HG02938 (cell line): Measurements from ENCODE around the gene HEXA.

Experiments
- ATAC-seq: cut with Tn5 transposase; IDR thresholded peaks from one replicate; pipeline ENCODE4 v1.9.1; 2021; ENCODE audit warnings: mild to moderate bottlenecking, moderate library complexity; ENCODE audit not compliant: unreplicated experiment

HEXA gene

DNA sequence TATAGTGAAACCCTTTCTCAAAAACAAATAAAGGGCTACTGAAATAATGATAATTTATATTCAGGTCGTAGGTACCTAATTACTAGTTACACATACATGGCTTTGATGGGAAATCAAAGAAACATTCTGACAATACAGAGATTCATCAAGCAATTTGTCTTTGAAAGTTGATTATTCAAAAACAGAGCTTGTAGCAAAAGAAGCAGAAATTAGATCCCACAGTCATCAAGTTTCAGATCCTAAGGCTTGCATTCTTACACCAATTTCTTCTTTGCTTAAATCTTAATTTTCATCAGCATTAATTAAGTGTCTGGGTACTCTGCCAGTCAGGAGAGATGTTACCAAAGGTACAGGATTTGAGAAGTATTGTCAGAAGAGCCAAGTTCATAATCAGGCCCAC, 1.5 kb upstream of the HEXA start:
- no peak for ATAC-seq

GRCh38 chr15:72375501-72375845, 341 bp downstream of the HEXA start:
- ATAC-seq, result peak; percentile 42

- no peak for ATAC-seq
Observed at GRCh38 chr15:72372361-72372760, 3.5 kb downstream of the HEXA start.

DNA sequence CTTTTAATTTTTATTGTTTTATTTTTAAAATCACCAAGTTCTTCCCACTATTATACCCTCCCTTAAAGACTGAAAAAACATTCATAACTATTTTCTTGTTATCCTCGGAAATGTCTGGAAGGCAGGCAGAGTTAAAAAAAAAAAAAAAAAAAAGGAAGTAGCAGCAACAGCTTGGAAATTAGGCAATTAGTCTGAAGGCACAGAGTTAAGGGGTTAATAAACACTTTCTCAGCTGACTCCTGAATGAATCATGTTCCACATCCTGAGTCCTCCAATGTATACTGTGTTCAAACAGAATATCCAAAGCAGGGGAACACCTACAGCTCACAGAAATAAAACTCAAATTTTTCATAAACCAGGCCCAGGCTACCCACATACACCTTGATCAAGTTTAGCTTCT, 5.8 kb downstream of the HEXA start:
- no peak for ATAC-seq

- ATAC-seq, result no peak
Observed at GRCh38 chr15:72368899-72369298, 6.9 kb downstream of the HEXA start.

DNA sequence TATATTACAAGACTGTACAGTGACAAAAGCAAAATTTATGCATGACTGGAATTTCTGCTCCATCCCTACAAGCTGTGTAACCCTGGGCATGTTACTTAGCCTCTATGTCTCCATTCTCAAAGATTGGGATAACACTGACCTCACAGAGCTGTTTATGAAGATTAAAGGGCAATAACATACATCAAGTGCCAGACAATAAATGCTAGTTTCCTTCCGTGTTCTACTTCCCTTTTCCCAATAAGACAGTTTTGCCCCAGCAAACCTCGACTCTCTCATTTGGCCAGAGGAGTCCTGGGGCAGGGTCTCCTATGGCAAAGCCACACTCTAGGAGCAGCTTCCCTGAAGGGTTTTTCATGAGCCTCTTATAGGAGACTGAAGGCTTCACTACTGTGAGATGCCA, 7.5 kb downstream of the HEXA start:
- no peak for ATAC-seq

- peak; percentile 92 for ATAC-seq
Observed at GRCh38 chr15:72365844-72366243, 10.0 kb downstream of the HEXA start.

- ATAC-seq, result no peak
Observed at GRCh38 chr15:72361176-72361575, 14.6 kb downstream of the HEXA start.

GRCh38 chr15:72358650-72359171, 17.1 kb downstream of the HEXA start:
- ATAC-seq, result no peak

GRCh38 chr15:72358121-72358520, 17.7 kb downstream of the HEXA start:
- no peak for ATAC-seq

DNA sequence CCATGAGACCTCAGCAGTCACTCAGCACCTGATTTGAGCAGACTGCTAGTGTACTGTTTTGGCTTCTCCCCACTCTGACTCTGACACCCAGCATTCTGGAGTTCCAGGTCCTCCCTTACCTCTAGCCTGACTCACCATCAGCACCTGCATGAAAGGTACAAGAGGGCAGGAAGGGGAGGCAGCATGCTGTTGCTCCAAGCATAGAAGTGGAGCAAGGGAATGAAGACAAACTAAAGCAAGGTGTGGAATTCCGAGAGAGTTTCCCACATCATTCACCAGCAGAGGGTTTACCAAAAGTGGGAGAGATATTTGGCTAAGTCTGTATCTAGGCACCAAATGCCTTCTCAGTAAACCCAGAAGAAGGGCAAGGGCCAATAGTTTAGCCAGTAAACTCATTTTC, 21.3 kb downstream of the HEXA start:
- ATAC-seq, result no peak

DNA sequence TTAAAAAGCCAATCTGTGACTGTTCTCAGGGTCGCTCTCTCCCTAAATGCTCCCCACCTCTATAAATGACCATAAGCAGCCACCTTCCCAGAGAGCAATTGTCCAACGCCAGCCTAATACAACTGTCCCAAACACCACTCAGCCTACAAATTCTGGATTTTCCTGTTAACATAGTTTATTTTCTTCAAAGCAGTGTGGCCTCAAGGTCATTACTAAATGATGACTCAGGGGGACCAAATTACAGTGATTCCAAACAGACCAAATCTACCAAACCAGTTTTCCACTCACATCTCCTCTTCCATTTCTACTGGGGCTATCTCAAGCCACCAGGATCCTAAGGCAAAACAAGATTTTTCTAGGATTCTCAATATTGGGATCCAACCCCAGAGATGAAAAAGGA, 22.5 kb downstream of the HEXA start:
- no peak for ATAC-seq

DNA sequence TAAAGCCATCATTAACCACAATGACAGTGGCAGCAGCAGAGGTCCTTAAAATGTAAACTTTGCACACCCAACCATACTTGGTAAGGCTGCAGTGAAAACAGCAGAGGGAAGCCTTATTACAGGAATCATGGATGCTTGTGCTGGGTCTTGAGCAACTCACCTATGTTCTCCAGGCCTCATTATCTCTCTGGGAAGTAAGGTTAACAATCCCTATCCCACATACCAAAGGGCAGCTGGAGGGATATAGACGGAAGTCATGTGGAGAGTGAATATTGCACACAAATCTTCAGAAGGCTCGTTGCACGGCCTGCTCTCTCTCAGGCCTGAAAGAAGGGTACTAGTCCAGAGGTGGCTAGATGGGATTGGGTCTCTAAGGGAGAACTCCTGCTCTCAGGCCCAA, 30.0 kb downstream of the HEXA start:
- no peak for ATAC-seq

- ATAC-seq, result no peak
Observed at GRCh38 chr15:72345280-72345679, 30.5 kb downstream of the HEXA start.

DNA sequence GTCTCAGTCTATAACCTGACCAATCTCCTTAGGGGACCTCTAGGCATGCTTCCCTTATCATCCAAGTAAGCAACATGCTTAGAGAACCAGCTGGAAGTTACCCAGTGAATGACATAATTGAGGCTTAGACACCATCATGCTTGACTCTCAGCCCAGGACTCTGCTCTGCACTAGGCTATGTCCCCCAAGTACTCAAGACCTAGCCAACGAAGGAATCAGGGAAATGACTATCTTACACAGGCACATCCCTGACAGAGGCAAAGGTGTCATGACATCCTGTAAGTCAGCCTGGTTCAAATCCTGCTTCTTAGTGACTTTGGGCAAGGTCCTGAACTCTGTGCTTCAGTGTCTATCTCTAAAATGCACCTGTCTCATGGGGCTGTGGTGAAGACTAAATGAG, 31.2 kb downstream of the HEXA start:
- ATAC-seq, result no peak

DNA sequence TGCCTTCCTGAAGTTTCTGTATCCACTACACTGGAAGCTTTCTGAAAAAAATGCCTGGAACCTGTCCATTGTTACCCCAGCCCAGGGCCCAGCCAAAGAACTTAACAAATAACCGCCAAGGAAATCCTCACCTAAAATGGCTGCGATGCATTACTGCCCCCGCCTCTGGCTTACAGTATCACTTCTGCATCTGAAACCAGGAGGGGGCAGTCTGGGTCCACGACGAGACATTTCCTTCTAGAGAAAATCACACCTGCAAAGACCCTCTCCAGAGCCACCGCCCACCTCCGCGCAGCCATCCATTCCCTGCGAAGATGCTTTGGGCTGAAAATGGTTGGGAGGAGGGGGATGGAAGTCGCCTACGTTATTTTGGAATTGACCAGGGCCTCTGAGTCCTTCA, 33.4 kb downstream of the HEXA start:
- no peak for ATAC-seq

GRCh38 chr15:72341361-72341760, 34.5 kb downstream of the HEXA start:
- no peak for ATAC-seq

DNA sequence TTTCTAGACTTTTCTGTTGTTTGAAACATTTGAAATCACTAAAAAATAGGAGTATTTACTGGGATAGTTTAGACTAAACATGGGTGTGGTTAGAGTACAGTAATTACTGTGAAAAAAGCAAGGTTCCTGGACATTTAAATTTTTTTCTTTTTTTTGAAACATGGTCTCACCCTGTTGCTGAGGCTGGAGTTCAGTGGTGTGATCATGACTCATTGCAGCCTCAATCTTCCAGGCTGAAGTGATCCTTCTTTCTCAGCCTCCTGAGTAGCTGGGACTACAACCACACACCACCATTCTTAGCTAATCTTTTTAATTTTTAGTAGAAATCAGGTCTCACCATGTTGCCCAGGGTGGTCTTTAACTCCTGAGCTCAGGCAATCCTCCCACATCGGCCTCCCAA, 35.4 kb downstream of the HEXA start:
- no peak for ATAC-seq

- ATAC-seq, result no peak
Observed at GRCh38 chr15:72339777-72340177, 36.0 kb downstream of the HEXA start.

- ATAC-seq, result no peak
Observed at GRCh38 chr15:72338617-72339321, 37.0 kb downstream of the HEXA start.

DNA sequence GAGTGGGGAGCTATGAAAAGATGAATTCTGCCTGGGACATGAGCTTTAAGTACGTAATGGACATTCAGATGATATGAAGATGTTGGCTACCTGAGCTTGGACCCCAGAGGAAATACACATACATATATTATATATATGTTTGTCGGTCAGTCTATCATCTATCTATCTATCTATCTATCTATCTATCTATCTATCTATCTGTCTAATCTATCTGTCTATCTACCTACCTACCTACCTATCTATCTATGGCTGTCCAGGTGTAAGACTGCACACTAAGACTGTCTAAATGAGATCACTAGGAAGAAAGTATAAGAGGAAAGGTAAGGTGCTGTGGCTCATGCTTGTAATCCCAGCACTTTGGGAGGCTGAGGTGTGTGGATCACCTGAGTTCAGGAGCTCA, 37.7 kb downstream of the HEXA start:
- ATAC-seq, result no peak

DNA sequence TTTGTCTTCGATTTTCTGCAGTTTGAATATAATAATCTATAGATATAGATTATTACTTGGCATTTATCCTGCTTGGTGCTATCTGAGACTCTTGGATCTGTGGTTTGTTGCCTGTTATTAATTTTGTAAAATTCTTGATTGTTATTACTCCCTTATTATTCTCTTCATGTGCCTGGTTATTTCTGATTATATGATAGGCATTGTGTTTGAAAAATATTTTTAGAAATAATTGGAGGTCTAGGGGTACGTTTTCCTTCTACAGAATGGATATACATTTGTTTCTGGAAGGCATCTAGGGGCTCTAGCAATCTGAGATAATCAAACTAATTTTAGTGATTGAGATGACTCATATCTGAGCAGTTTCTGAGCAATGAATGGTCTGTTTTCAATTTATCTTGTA, 41.0 kb downstream of the HEXA start:
- ATAC-seq, result no peak

DNA sequence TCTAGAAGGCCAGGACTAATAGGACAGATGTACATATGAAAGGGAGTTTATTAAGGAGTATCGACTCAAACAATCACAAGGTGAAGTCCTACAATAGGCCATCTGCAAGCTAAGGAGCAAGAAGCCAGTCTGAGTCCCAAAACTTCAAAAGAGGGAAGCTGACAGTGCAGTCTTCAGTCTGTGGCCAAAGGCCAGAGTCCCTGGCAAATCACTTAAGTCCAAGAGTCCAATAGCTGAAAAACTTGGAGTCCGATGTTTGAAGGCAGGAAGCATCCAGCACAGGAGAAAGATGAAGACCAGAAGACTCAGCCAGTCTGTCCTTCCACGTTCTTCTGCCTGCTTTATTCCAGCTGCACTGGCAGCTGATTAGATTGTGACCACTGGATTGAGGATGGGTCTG, 44.8 kb downstream of the HEXA start:
- ATAC-seq, result no peak
